ENCODE results near the gene PRKG1. TPM values are rescaled to one million over a fixed set of nuclear protein-coding genes. Genes with fewer than 3 reads are reported as not detected.

The PRKG1 gene
- total and polyA plus RNA-seq, 2 of the 4 experiments (the other 2 are of a cell fraction), result 3.5 to 18.3 TPM

DNA sequence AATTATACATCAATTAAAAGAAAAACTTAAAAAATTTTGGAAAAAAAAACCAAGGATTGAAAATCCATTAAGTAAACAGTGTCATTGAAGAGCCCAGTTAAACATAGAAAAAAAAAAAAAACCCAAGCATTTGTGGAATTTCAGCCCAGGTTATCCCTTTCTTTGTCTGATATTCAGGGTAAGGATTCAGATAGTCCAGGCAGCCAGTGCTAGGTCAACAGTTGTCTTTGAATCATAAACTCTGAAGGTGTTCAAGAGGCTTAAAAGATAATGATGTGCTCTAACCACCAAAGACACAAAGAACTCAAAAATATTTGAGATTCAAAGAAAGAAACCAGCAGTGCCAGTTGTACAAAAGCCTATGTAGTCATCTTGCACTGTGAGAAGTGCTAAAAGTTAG is 969.5 kb downstream of the PRKG1 start:
- Histone ChIP-seq H3K27me3 (ENCODE audit: control insufficient read depth, insufficient read depth, low read length) (no peaks in the 10 kb centered on the region), H3K56ac (ENCODE audit: extremely low read depth, insufficient read depth, low read length) (no peak overlapping the region), H4K20me1 (ENCODE audit: insufficient read depth, low read length) (no peaks in the 10 kb centered on the region), H3K18ac (ENCODE audit: low read depth, low read length) (no peak overlapping the region), H3K9me3 (ENCODE audit: control insufficient read depth, insufficient read depth, low read length) (no peaks in the 10 kb centered on the region), H3K14ac (replicated peaks; ENCODE audit: low read depth, low read length) (no peak overlapping the region), H2AFZ (replicated peaks; ENCODE audit: low read length, poor library complexity) (no peak overlapping the region), H3K9me1 (ENCODE audit: insufficient read depth, low read length) (no peaks in the 10 kb centered on the region), H3K27ac (ENCODE audit: insufficient read depth, low read length) (no peak overlapping the region), H3K4ac (ENCODE audit: low read depth, low read length) (no peak overlapping the region), H2AK9ac (replicated peaks; ENCODE audit: low read depth, low read length, poor library complexity) (no peak overlapping the region), H2BK5ac (ENCODE audit: low read depth, low read length, poor library complexity, severe bottlenecking) (no peak overlapping the region), H3K4me2 (ENCODE audit: low read depth, low read length) (no peak overlapping the region), H2AK5ac (ENCODE audit: low read depth, low read length) (no peak overlapping the region), H3K4me1 (ENCODE audit: control insufficient read depth, insufficient read depth, low read length) (peaks cover 2% of the 10 kb centered on the region), H2BK15ac (ENCODE audit: low read depth, low read length) (no peak overlapping the region), H4K8ac (ENCODE audit: low read depth in 2 of 2, low read length in 2 of 2) (no peak overlapping the region), H4K5ac (ENCODE audit: low read depth, low read length) (no peak overlapping the region), H3K79me1 (ENCODE audit: low read depth in 1 of 2, low read length in 2 of 2) (no peaks in the 10 kb centered on the region), H3K36me3 (ENCODE audit: control insufficient read depth, insufficient read depth, low read length) (no peaks in the 10 kb centered on the region), H3K9ac (ENCODE audit: low read depth, low read length) (no peak overlapping the region), H3K4me3 (ENCODE audit: insufficient read depth, low read depth, low read length) (no peak overlapping the region), H3K23ac (ENCODE audit: low read depth, low read length) (no peak overlapping the region), H2BK120ac (ENCODE audit: low read depth, low read length) (no peak overlapping the region), H2BK20ac (ENCODE audit: low read depth, low read length) (no peak overlapping the region), H4K91ac (ENCODE audit: insufficient read depth, low read depth, low read length) (no peak overlapping the region)
- ChIA-PET CTCF (no interaction called here), POLR2A (ENCODE audit: unreplicated experiment) (interaction anchor here (0.7 kb wide), 1 partner anchor 173 kb away, joined by 3 read pairs; no protein-coding TSS in a partner anchor)
- BruUV-seq (replicated peaks), result no TSS peak
- intact Hi-C loops (cut with micrococcal nuclease) (no loop called here), in situ Hi-C loops (cut with MboI; ENCODE audit: low sequenced_read_pairs) (no loop called here), dilution Hi-C loops (cut with HindIII; ENCODE audit: low sequenced_read_pairs, unreplicated experiment) (no loop called here)
- ATAC-seq (ENCODE audit: low read depth) (no peak), DNase-seq (no peak)
- TF ChIP-seq NFE2L2 (IDR thresholded peaks at IDR 0.05; ENCODE audit: low read depth, low read length), result no peak
- TF ChIP-seq MAZ (IDR thresholded peaks at IDR 0.05; ENCODE audit: borderline replicate concordance, low read depth, low read length), result no peak
- TF ChIP-seq POLR2A (IDR thresholded peaks at IDR 0.05; ENCODE audit: low read depth, low read length), result no peak
- no peak for TF ChIP-seq SMC3 (IDR thresholded peaks at IDR 0.05; ENCODE audit: low read depth, low read length)
- no peak for TF ChIP-seq RAD21 (IDR thresholded peaks at IDR 0.05; ENCODE audit: low read length)
- no peak for TF ChIP-seq MXI1 (IDR thresholded peaks at IDR 0.05; ENCODE audit: borderline replicate concordance, low read depth, low read length)
- no peak for TF ChIP-seq ELK1 (IDR thresholded peaks at IDR 0.05; ENCODE audit: borderline replicate concordance, low read depth, low read length)
- TF ChIP-seq RCOR1 (IDR thresholded peaks at IDR 0.05; ENCODE audit: insufficient replicate concordance, low read length), result no peak
- TF ChIP-seq USF2 (IDR thresholded peaks at IDR 0.05; ENCODE audit: low read depth, low read length), result no peak
- no peak for TF ChIP-seq BHLHE40 (IDR thresholded peaks at IDR 0.05; ENCODE audit: low read depth, low read length)
- TF ChIP-seq CEBPB (IDR thresholded peaks at IDR 0.05; ENCODE audit: low read depth, low read length), result no peak
- TF ChIP-seq FOS (IDR thresholded peaks at IDR 0.05; ENCODE audit: low read depth, low read length), result no peak
- TF ChIP-seq, protein P1, sequence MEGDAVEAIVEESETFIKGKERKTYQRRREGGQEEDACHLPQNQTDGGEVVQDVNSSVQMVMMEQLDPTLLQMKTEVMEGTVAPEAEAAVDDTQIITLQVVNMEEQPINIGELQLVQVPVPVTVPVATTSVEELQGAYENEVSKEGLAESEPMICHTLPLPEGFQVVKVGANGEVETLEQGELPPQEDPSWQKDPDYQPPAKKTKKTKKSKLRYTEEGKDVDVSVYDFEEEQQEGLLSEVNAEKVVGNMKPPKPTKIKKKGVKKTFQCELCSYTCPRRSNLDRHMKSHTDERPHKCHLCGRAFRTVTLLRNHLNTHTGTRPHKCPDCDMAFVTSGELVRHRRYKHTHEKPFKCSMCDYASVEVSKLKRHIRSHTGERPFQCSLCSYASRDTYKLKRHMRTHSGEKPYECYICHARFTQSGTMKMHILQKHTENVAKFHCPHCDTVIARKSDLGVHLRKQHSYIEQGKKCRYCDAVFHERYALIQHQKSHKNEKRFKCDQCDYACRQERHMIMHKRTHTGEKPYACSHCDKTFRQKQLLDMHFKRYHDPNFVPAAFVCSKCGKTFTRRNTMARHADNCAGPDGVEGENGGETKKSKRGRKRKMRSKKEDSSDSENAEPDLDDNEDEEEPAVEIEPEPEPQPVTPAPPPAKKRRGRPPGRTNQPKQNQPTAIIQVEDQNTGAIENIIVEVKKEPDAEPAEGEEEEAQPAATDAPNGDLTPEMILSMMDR (conservative IDR thresholded peaks at IDR 0.05; ENCODE audit: low read depth, low read length), result no peak
- no peak for TF ChIP-seq CHD1 (IDR thresholded peaks at IDR 0.05; ENCODE audit: low read depth, low read length)
- TF ChIP-seq MAFK (IDR thresholded peaks at IDR 0.05; ENCODE audit: low read depth, low read length), result no peak
- no peak for TF ChIP-seq RFX5 (IDR thresholded peaks at IDR 0.05; ENCODE audit: low read depth, low read length)
